ENCODE measurements around the gene ZNF780A. TPM values are rescaled to one million over a fixed set of nuclear protein-coding genes. Genes with fewer than 3 reads are reported as not detected.

Gene ZNF780A
- total and polyA plus RNA-seq, 8 donors, result 7.4 to 19.7 (median 13.0) TPM

DNA sequence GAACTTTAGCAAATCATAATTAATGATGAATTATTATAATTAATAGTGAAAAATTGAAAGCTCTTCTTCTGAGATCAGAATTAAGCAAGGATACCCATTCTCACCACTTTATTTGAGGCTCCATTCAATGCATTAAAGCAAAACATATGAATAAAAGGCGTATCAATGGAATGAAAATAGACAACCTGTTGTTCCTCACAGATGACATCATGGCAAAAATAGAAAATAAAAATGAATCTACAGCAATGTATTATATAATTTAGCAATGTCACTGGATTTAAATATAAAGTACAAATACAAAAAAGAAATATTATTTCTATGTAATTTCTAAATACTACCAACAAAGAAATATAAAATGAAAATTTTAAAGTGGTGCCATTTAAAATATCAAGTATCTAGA, 11.1 kb upstream of the ZNF780A start:
- 62 to 71% methylated on average over 1 of the region's 1 CpG for WGBS, 2 donors
- no peaks in the 10 kb centered on the region for H3K36me3 ChIP-seq
- intact Hi-C loops (cut with DNase I), result no loop called here
- no peak overlapping the region for H3K4me3 ChIP-seq
- H3K9me3 ChIP-seq, result no peaks in the 10 kb centered on the region
- no peak for FAIRE-seq
- no peak overlapping the region for H3K27ac ChIP-seq
- TF ChIP-seq CTCF (IDR thresholded peaks at IDR 0.05), result no peak
- H3K27me3 ChIP-seq, result peaks cover 0 to 6% (median 0%) of the 10 kb centered on the region in 4 donors
- DNase-seq, result no peak
- no peak for ATAC-seq
- H3K4me1 ChIP-seq, result no peaks in the 10 kb centered on the region

GRCh38 chr19:40093416-40093815, 2.7 kb upstream of the ZNF780A start:
- ATAC-seq, result no peak
- TF ChIP-seq CTCF (IDR thresholded peaks at IDR 0.05), result no peak
- Histone ChIP-seq H3K27ac (no peak overlapping the region), H3K9me3 (no peaks in the 10 kb centered on the region), H3K4me1 (peaks cover 0 to 8% (median 0%) of the 10 kb centered on the region in 3 donors), H3K36me3 (no peaks in the 10 kb centered on the region), H3K4me3 (no peak overlapping the region), H3K27me3 (peaks cover 0 to 7% (median 2%) of the 10 kb centered on the region in 4 donors)
- no peak for DNase-seq
- intact Hi-C loops (cut with DNase I), result no loop called here
- WGBS, 2 donors, result 86 to 94% methylated on average over 1 of the region's 1 CpG
- no peak for FAIRE-seq

- Histone ChIP-seq H3K36me3 (no peaks in the 10 kb centered on the region), H3K27ac (peak overlapping the region; percentile 83 to 87 (median 84)), H3K4me1 (peaks cover 0 to 8% (median 0%) of the 10 kb centered on the region in 3 donors), H3K9me3 (no peaks in the 10 kb centered on the region), H3K4me3 (peak overlapping the region; percentile 56 to 94 (median 74)), H3K27me3 (peaks cover 0 to 4% (median 0%) of the 10 kb centered on the region in 4 donors)
- FAIRE-seq (no peak), DNase-seq (no peak), ATAC-seq (peak; percentile 6 to 33 (median 14))
- TF ChIP-seq CTCF (IDR thresholded peaks at IDR 0.05), result no peak
- intact Hi-C loops (cut with DNase I), result no loop called here
- WGBS, 2 donors, result 37 to 38% methylated on average over 10 of the region's 10 CpGs
Measured at GRCh38 chr19:40091205-40092129, 724 bp upstream of the ZNF780A start.

- ATAC-seq (peak in 1 of 4 donors; percentile 4), FAIRE-seq (no peak), DNase-seq (no peak)
- 54 to 57% methylated on average over 4 of the region's 4 CpGs for WGBS, 2 donors
- H3K4me1 ChIP-seq, result peaks cover 0 to 8% (median 0%) of the 10 kb centered on the region in 3 donors
- TF ChIP-seq CTCF (IDR thresholded peaks at IDR 0.05), result no peak
- intact Hi-C loops (cut with DNase I), result no loop called here
- H3K27ac ChIP-seq, result no peak overlapping the region
- H3K9me3 ChIP-seq, result no peaks in the 10 kb centered on the region
- H3K36me3 ChIP-seq, result no peaks in the 10 kb centered on the region
- no peaks in the 10 kb centered on the region for H3K27me3 ChIP-seq
- peak overlapping the region in 2 of 4 donors; percentile 69 to 78 for H3K4me3 ChIP-seq
Measured at GRCh38 chr19:40089462-40089861, 1.3 kb downstream of the ZNF780A start.
